Lower lobe of right lung (tissue), 2 donors: ENCODE results near the gene AGXT. TPM values are rescaled to one million over a fixed set of nuclear protein-coding genes. Genes with fewer than 3 reads are reported as not detected.

Experiments
- ATAC-seq, 2 donors: fragments of 200-7000 bp; cut with Tn5 transposase; one replicate each; pipeline ENCODE4 v1.9.1; 2020 to 2022; ENCODE audit warnings: mild to moderate bottlenecking in 2 of 2, moderate library complexity in 2 of 2
- DNase-seq: peaks from one replicate; pipeline ENCODE4 v3.0.0-alpha.2; 2020
- H3K27ac ChIP-seq: fragments of 200-600 bp; one replicate; pipeline ENCODE4 v1.8.0; 2022
- H3K27me3 ChIP-seq: fragments of 200-600 bp; one replicate; pipeline ENCODE4 v1.8.0; 2022; ENCODE audit warnings: low read depth
- H3K36me3 ChIP-seq: fragments of 200-600 bp; one replicate; pipeline ENCODE4 v1.8.0; 2022; ENCODE audit warnings: mild to moderate bottlenecking
- H3K4me1 ChIP-seq: fragments of 200-600 bp; one replicate; pipeline ENCODE4 v1.8.0; 2022
- H3K4me3 ChIP-seq: fragments of 200-600 bp; one replicate; pipeline ENCODE4 v1.8.0; 2022; ENCODE audit warnings: mild to moderate bottlenecking
- H3K9me3 ChIP-seq: fragments of 200-600 bp; one replicate; pipeline ENCODE4 v1.8.0; 2022
- intact Hi-C: fragments of 100-400 bp; cut with DNase I; formaldehyde crosslinking; loops from one replicate; pipeline ENCODE4 v1.11.0; 2022
- total RNA-seq: library from RNA; stranded (reverse); fragmentation: NEBNext Ultra II Directional; extraction: Animal tissue kit (Norgen Biotek cat#: 25700); gene quantifications from one replicate; pipeline ENCODE4 v1.2.1, GENCODE V29; 2021
- TF ChIP-seq, protein P1 (sequence below): fragments of 200-600 bp; IDR thresholded peaks from one replicate; pipeline ENCODE4 v1.8.0; 2022; ENCODE audit warnings: antibody characterized with exemption, mild to moderate bottlenecking
- donor health status: DM: no; HTN: yes; CAD: no; lungs with severe emphysema.

AGXT gene
- total RNA-seq, 1 donor from 2014 or later: not detected

DNA sequence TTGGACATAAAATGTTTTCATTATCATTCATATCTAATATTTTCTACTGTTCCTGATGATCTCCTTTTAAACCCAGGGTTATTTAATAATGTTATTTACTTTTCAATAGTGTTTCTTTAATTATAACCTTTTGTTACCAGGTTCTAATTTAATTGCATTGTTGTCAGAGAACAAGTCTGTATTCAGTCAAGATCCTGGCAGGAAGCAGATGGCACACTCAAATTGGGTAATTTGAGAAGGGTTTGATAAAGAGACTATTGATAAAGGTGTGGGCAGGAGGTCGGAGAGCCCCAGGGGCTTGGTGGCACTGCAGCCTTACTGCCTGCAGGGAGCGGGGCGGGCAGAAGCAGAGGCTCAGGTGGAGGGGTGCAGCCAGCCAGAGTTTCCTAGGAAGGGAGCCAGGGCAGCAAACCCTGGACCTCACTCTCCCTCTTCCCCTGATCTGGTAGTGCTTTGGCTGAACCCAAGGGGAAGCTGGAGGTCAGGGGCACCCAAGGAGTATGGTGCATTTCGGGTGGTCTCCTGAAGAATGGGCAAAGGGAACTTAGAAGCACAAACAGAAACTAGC lies 46.3 kb upstream of the AGXT start:
- no peaks in the 10 kb centered on the region for H3K36me3 ChIP-seq
- H3K9me3 ChIP-seq: no peaks in the 10 kb centered on the region
- no peak for DNase-seq
- TF ChIP-seq, protein P1, sequence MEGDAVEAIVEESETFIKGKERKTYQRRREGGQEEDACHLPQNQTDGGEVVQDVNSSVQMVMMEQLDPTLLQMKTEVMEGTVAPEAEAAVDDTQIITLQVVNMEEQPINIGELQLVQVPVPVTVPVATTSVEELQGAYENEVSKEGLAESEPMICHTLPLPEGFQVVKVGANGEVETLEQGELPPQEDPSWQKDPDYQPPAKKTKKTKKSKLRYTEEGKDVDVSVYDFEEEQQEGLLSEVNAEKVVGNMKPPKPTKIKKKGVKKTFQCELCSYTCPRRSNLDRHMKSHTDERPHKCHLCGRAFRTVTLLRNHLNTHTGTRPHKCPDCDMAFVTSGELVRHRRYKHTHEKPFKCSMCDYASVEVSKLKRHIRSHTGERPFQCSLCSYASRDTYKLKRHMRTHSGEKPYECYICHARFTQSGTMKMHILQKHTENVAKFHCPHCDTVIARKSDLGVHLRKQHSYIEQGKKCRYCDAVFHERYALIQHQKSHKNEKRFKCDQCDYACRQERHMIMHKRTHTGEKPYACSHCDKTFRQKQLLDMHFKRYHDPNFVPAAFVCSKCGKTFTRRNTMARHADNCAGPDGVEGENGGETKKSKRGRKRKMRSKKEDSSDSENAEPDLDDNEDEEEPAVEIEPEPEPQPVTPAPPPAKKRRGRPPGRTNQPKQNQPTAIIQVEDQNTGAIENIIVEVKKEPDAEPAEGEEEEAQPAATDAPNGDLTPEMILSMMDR: no peak
- ATAC-seq: no peak
- peaks cover 12% of the 10 kb centered on the region for H3K4me1 ChIP-seq
- peaks cover 96% of the 10 kb centered on the region for H3K27me3 ChIP-seq
- intact Hi-C loops: no loop called here
- H3K27ac ChIP-seq: no peak overlapping the region
- H3K4me3 ChIP-seq: no peak overlapping the region

DNA sequence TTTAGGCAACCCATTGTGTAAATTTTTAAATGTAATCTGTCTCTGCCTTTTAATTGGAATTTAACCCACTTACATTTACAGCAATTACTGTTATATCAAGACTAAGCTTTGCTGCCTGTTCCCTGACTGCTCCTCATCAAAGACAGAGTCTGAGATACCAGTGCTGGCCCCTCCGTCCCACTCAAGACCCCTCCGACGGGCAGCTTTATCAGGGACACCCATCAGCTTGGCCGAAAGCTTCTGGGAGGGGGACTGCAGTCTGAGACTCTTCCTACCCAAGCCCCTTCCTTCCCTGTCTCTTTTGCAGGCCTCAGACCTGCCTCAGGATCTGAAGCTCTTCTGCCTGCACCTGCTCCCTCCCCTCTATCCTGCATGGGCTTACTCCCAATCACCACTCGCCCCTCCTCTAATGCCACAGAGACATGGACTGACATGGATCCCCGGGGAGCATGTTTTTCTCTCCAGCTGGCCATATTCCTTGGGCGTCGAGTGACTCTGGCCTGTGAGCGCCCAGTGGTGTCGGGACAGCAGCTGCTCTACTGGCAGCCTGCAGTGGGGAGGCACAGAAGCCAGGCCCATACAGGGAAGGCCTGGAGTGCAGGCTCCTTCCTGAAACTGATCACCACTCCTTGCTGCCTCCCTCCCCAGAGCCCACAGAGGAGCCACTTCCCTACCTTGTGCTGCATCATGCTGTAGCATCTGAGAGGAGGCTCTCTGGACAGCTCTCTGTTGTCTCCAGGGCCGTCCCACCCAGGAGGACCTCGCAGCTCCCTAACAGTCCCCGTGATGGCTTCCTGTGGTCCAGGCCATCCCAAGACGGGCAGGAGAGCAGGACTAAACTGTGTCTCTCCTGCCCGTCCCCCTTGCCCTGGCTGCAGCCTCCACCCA lies 44.9 kb upstream of the AGXT start:
- H3K27ac ChIP-seq: no peak overlapping the region
- peaks cover 11% of the 10 kb centered on the region for H3K4me1 ChIP-seq
- TF ChIP-seq, protein P1: no peak
- H3K27me3 ChIP-seq: peaks cover 96% of the 10 kb centered on the region
- no peak for ATAC-seq
- H3K36me3 ChIP-seq: no peaks in the 10 kb centered on the region
- DNase-seq: no peak
- intact Hi-C loops: no loop called here
- no peak overlapping the region for H3K4me3 ChIP-seq
- no peaks in the 10 kb centered on the region for H3K9me3 ChIP-seq

DNA sequence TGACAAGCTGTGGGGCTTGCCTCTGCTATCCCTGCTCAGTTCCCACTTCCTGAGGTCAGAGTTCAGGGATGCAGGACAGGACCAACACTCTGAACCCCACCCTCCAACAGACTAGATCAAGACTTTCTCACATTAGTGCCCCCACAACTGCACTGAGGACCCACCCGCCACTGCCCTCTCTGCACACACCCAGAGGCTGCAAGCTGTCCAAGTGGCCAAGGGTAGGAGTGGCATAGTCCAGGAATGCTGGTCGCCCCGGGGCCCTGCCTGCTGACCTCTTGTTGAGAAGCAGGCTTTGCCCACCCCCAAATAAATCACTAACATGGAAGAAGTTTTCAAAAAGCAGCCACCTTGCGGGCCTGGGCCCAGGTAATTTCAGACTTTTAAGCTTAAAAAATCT lies 43.1 kb upstream of the AGXT start:
- Histone ChIP-seq H3K9me3 (no peaks in the 10 kb centered on the region), H3K27ac (no peak overlapping the region), H3K4me1 (no peaks in the 10 kb centered on the region), H3K27me3 (peaks cover 100% of the 10 kb centered on the region), H3K4me3 (no peak overlapping the region), H3K36me3 (no peaks in the 10 kb centered on the region)
- TF ChIP-seq, protein P1: no peak
- ATAC-seq: no peak
- DNase-seq: no peak
- intact Hi-C loops: no loop called here

DNA sequence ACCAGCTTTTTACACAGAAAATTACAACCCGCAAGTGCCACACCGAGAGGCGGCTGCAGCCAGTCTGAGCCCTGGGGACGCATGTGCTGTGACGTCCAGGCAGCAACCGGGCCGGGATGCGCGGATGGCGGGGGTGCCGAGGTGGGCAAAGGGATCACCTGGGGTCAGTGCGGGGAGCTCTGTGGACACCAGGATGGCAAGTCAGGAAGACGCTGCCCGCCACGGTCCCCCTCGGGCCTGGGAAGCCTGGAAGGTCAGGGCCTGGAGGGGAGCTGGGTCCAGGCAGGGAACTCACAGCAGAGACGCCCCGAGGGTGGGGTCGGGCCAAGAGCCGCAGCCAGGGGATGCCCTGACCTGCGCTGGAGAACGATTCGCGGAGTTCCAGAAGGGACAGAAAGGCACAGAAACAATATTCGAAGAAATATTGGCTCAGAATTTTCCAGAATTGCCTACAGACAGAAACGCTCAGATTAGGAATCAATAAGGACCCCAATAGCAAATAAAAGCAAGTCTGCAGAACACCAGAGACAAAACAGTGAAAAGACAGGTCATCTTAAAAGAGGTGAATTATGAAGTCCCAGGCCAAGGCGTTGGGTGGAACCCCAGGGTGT lies 36.9 kb upstream of the AGXT start:
- ATAC-seq (peak in 1 of 2 donors; percentile 7), DNase-seq (no peak)
- Histone ChIP-seq H3K4me3 (peak overlapping the region; percentile 32), H3K27me3 (peaks cover 61% of the 10 kb centered on the region), H3K36me3 (no peaks in the 10 kb centered on the region), H3K9me3 (no peaks in the 10 kb centered on the region), H3K4me1 (peaks cover 8% of the 10 kb centered on the region), H3K27ac (no peak overlapping the region)
- intact Hi-C loops: no loop called here
- TF ChIP-seq, protein P1: no peak

DNA sequence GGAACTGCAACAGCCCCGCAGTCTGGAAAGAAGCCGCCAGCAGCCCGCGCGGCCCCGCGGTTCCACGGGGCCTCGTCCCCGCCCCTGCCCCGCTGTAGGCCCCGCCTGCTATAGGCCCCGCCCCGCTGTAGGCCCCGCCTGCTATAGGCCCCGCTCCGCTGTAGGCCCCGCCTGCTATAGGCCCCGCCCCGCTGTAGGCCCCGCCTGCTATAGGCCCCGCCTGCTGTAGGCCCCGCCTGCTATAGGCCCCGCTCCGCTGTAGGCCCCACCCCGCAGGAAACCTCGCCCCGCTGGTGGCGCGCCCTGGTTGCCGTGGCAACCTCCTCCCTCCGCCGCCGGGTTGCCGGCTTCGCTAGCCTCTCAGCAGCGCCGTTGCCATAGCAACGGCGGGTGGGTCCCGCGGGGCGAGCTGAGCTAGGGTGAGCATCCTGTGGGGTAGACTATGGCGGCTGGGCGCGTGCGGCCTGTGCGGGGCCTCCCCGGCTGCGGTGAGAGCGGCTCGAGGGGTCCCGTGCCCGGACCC lies 36.4 kb upstream of the AGXT start:
- H3K9me3 ChIP-seq: no peaks in the 10 kb centered on the region
- H3K36me3 ChIP-seq: no peaks in the 10 kb centered on the region
- H3K4me1 ChIP-seq: peaks cover 8% of the 10 kb centered on the region
- H3K27me3 ChIP-seq: peaks cover 56% of the 10 kb centered on the region
- no peak overlapping the region for H3K27ac ChIP-seq
- DNase-seq (peak; percentile 92), ATAC-seq (peak; percentile 90 to 91)
- H3K4me3 ChIP-seq: peak overlapping the region; percentile 32
- intact Hi-C loops: no loop called here
- TF ChIP-seq, protein P1: no peak
